GM23248 (cell line): ENCODE results near the gene SOX6. TPM values are rescaled to one million over a fixed set of nuclear protein-coding genes. Genes with fewer than 3 reads are reported as not detected.
"Not testable (repeated sequence)": the region's sequence is repeated elsewhere in the genome, so short reads cannot be mapped to it uniquely, and the experiment has no call there.

Experiments used
- DNase-seq: peaks from one replicate; pipeline ENCODE4 v3.0.0-alpha.2; 2015
- H2AFZ ChIP-seq: fragments of 200-600 bp; sonication (generic); 2 replicates; pipeline ENCODE4 v1.6.1; 2016; ENCODE audit warnings: antibody characterized with exemption
- H3F3A ChIP-seq: fragments of 200-600 bp; sonication (generic); 2 replicates; pipeline ENCODE4 v1.6.1; 2016; ENCODE audit warnings: mild to moderate bottlenecking, antibody characterized with exemption, mixed run types; ENCODE audit not compliant: insufficient read depth
- H3K27ac ChIP-seq: fragments of 200-600 bp; sonication (generic); 2 replicates; pipeline ENCODE4 v1.5.1; 2016; ENCODE audit warnings: mild to moderate bottlenecking
- H3K27me3 ChIP-seq: fragments of 200-600 bp; sonication (generic); replicated peaks from 2 replicates; pipeline ENCODE4 v1.6.1; 2016; ENCODE audit warnings: mild to moderate bottlenecking; ENCODE audit not compliant: insufficient read depth
- H3K36me3 ChIP-seq: fragments of 200-600 bp; sonication (generic); 2 replicates; pipeline ENCODE4 v1.6.1; 2016; ENCODE audit warnings: low read depth, mild to moderate bottlenecking
- H3K4me1 ChIP-seq: fragments of 200-600 bp; sonication (generic); 2 replicates; pipeline ENCODE4 v1.6.1; 2016; ENCODE audit warnings: mild to moderate bottlenecking; ENCODE audit not compliant: insufficient read depth
- H3K4me2 ChIP-seq: fragments of 200-600 bp; sonication (generic); one replicate; pipeline ENCODE4 v1.6.1; 2016; ENCODE audit warnings: mild to moderate bottlenecking; ENCODE audit not compliant: unreplicated experiment
- H3K4me3 ChIP-seq: fragments of 200-600 bp; sonication (generic); 2 replicates; pipeline ENCODE4 v1.5.1; 2016; ENCODE audit warnings: mild to moderate bottlenecking
- H3K79me2 ChIP-seq: fragments of 200-600 bp; sonication (generic); 2 replicates; pipeline ENCODE4 v1.6.1; 2016; ENCODE audit warnings: mild to moderate bottlenecking; ENCODE audit not compliant: insufficient read depth
- H3K9ac ChIP-seq: fragments of 200-600 bp; sonication (generic); 2 replicates; pipeline ENCODE4 v1.6.1; 2016; ENCODE audit warnings: mild to moderate bottlenecking
- H3K9me2 ChIP-seq: fragments of 200-600 bp; sonication (generic); 2 replicates; pipeline ENCODE4 v1.6.1; 2016; ENCODE audit warnings: mixed run types, mild to moderate bottlenecking, moderate library complexity; ENCODE audit not compliant: insufficient read depth
- H3K9me3 ChIP-seq: fragments of 200-600 bp; sonication (generic); one replicate; pipeline ENCODE4 v1.6.1; 2017; ENCODE audit warnings: low read depth
- H4K20me1 ChIP-seq: fragments of 200-600 bp; sonication (generic); 2 replicates; pipeline ENCODE4 v1.6.0; 2016; ENCODE audit not compliant: insufficient read depth
- EZH2 ChIP-seq: fragments of 200-600 bp; sonication (generic); IDR thresholded peaks from 2 replicates; pipeline ENCODE4 v1.6.1; 2018; ENCODE audit warnings: antibody characterized with exemption, mild to moderate bottlenecking; ENCODE audit not compliant: insufficient read depth, poor library complexity, severe bottlenecking
- EZH2phosphoT487 ChIP-seq: fragments of 200-600 bp; sonication (generic); IDR thresholded peaks from 2 replicates; pipeline ENCODE4 v1.6.1; 2018; ENCODE audit warnings: antibody characterized with exemption, moderate library complexity, mild to moderate bottlenecking, low read depth; ENCODE audit not compliant: insufficient read depth
- WGBS, 2 experiments: methylation state at CpG; one replicate each; pipeline ENCODE4 v1.1.6; 2015 to 2017; ENCODE audit warnings: low lambda C conversion rate in 2 of 2, low coverage in 1 of 2; ENCODE audit errors: missing lambda C conversion rate in 2 of 2; 5-methylcytosine and 5-hydroxymethylcytosine counted together
- in situ Hi-C: fragments of 300-500 bp; cut with MboI; formaldehyde crosslinking; loops from 2 replicates; pipeline ENCODE4 v1.15.0; 2020
- polyA plus RNA-seq: library from polyadenylated mRNA; unstranded; fragments of >200 nt; fragmentation: Nextera tagmentation; extraction: Ambion mirVana; gene quantifications from 2 replicates; pipeline ENCODE4 v1.2.1, GENCODE V29; 2016
- total RNA-seq: library from RNA; depleted of rRNA; stranded (reverse); fragments of >200 nt; shearing (Covaris generic); gene quantifications from 2 replicates; pipeline ENCODE4 v1.2.3, GENCODE V29; 2014

The SOX6 gene
- total and polyA plus RNA-seq, 2 experiments from 2014 or later, result under 0.01 to 0.49 TPM

DNA sequence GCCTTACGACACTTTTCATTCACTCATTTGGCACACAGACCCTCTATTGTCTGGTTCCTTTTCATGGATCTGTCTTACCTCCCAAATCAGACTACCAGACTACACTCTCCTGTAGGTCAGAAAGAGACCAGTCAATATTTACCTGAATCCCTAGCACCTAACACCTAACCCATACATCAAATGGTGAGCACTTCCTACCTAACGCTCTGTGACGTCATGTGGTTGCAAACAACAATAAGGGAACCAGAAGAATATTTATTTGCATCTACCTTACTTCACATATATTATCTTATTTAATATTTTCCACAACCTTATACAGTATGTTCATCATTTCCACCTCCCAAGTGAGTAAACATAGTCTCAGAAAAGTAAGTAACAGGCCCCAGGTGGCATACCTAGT, 323.4 kb downstream of the SOX6 start:
- Histone ChIP-seq H3K27me3 (peaks cover 8% of the 10 kb centered on the region; the same call in 1 of the 2 replicates), H3K36me3 (no peaks in the 10 kb centered on the region), H3F3A (no peaks in the 10 kb centered on the region), H3K79me2 (no peaks in the 10 kb centered on the region), H3K4me3 (no peak overlapping the region), H3K9ac (no peak overlapping the region), H3K9me3 (no peaks in the 10 kb centered on the region), H3K4me2 (no peak overlapping the region), H3K9me2 (no peaks in the 10 kb centered on the region), H3K4me1 (no peaks in the 10 kb centered on the region), H2AFZ (no peak overlapping the region), H3K27ac (no peak overlapping the region), H4K20me1 (no peaks in the 10 kb centered on the region)
- DNase-seq, result no peak
- in situ Hi-C loops, result no loop called here
- WGBS, 2 experiments, result 47 to 52% methylated on average over 3 of the region's 3 CpGs
- TF ChIP-seq EZH2phosphoT487, result no peak
- no peak for TF ChIP-seq EZH2

DNA sequence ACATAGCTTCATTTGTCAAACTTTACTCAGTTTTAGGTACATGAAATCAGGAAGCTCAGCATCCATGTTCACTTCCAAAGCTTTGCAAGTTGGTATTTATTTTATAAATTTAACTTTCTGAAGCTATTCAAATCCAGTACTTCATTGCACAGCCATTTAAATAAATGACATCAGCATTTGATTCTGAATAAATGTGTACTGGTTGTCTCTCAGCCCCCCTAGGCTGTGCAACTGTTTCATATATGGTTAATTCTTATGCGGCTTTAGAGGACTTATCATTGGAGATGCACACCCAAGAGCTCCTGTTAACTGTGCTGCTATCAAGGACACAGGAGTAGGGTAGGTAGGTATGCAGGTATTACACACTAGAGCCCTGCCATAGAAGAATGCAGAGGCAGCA, 325.1 kb downstream of the SOX6 start:
- WGBS, 2 experiments, result 71 to 84% methylated on average over 1 of the region's 1 CpG
- H3K79me2 ChIP-seq, result no peaks in the 10 kb centered on the region
- peaks cover 8% of the 10 kb centered on the region; the same call in 1 of the 2 replicates for H3K27me3 ChIP-seq
- H3K9me2 ChIP-seq, result no peaks in the 10 kb centered on the region
- H3K9ac ChIP-seq, result no peak overlapping the region
- H3K9me3 ChIP-seq, result no peaks in the 10 kb centered on the region
- H2AFZ ChIP-seq, result no peak overlapping the region
- H3K27ac ChIP-seq, result no peak overlapping the region
- no peaks in the 10 kb centered on the region for H4K20me1 ChIP-seq
- no peaks in the 10 kb centered on the region for H3K36me3 ChIP-seq
- no peak overlapping the region for H3K4me2 ChIP-seq
- no peak overlapping the region for H3K4me3 ChIP-seq
- no peak for DNase-seq
- in situ Hi-C loops, result no loop called here
- H3K4me1 ChIP-seq, result no peaks in the 10 kb centered on the region
- H3F3A ChIP-seq, result no peaks in the 10 kb centered on the region
- no peak for TF ChIP-seq EZH2phosphoT487

DNA sequence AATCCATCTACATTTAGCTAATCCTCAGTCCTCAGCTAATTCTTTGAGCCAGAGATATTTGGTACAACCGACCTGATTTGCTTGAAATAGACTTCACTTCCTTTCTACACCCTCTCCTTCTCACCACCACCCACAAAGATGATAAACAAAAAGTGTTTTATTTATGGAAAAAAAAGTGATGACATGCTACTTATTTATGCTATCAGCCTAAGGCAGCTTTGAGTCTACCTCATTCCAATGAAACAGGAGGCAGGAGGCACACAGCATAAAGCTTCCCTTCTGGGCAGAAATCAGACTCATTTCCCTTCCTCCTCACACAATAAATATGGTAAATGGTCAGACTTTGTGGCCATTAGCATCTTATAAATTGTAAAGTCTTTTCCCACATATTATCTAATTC, 325.7 kb downstream of the SOX6 start:
- H3K4me3 ChIP-seq, result no peak overlapping the region
- TF ChIP-seq EZH2 (no peak), EZH2phosphoT487 (no peak)
- WGBS, 2 experiments, result 20 to 23% methylated on average over 1 of the region's 1 CpG
- H3K79me2 ChIP-seq, result no peaks in the 10 kb centered on the region
- no peak overlapping the region for H3K9ac ChIP-seq
- DNase-seq, result no peak
- in situ Hi-C loops, result no loop called here
- no peaks in the 10 kb centered on the region for H3K9me3 ChIP-seq
- no peak overlapping the region for H2AFZ ChIP-seq
- no peak overlapping the region for H3K27ac ChIP-seq
- no peak overlapping the region for H3K4me2 ChIP-seq
- no peaks in the 10 kb centered on the region for H3K4me1 ChIP-seq
- H3K36me3 ChIP-seq, result no peaks in the 10 kb centered on the region
- H3F3A ChIP-seq, result no peaks in the 10 kb centered on the region
- H4K20me1 ChIP-seq, result no peaks in the 10 kb centered on the region
- H3K27me3 ChIP-seq, result peaks cover 7% of the 10 kb centered on the region; the same call in 1 of the 2 replicates
- no peaks in the 10 kb centered on the region for H3K9me2 ChIP-seq

GRCh38 chr11:16029151-16029550, 327.2 kb downstream of the SOX6 start:
- H3K79me2 ChIP-seq, DNase-seq, H3K4me1 ChIP-seq, H3K27me3 ChIP-seq, H3K4me3 ChIP-seq, H2AFZ ChIP-seq, H3K9me3 ChIP-seq, H3K27ac ChIP-seq, H4K20me1 ChIP-seq, H3K4me2 ChIP-seq, H3F3A ChIP-seq, in situ Hi-C loops, H3K9me2 ChIP-seq, H3K9ac ChIP-seq, H3K36me3 ChIP-seq: not testable (repeated sequence)
- WGBS, 2 experiments, result 69 to 71% methylated on average over 10 of the region's 10 CpGs

- Histone ChIP-seq H3K9me3 (no peaks in the 10 kb centered on the region), H3K9me2 (no peaks in the 10 kb centered on the region), H3K36me3 (no peaks in the 10 kb centered on the region), H4K20me1 (no peaks in the 10 kb centered on the region), H3F3A (no peaks in the 10 kb centered on the region), H3K4me3 (no peak overlapping the region), H3K9ac (no peak overlapping the region), H3K79me2 (no peaks in the 10 kb centered on the region), H3K4me2 (no peak overlapping the region), H2AFZ (no peak overlapping the region), H3K27ac (no peak overlapping the region), H3K27me3 (peaks cover 5% of the 10 kb centered on the region; the same call in 1 of the 2 replicates), H3K4me1 (no peaks in the 10 kb centered on the region)
- TF ChIP-seq EZH2phosphoT487 (no peak), EZH2 (no peak)
- no peak for DNase-seq
- WGBS, 2 experiments, result 62 to 66% methylated on average over 6 of the region's 6 CpGs
- in situ Hi-C loops, result no loop called here
These were observed 327.9 kb downstream of the SOX6 start for GRCh38 chr11:16028419-16028818.
